Tibial nerve (tissue), 3 donors: Measurements from ENCODE around the gene FRS2.

Experiments
- CTCF ChIP-seq, 5 experiments: fragments of 200-600 bp in 3 of 5; fragments of 450-650 bp in 2 of 5; sonication (generic) in 3 of 5; IDR thresholded peaks; one replicate each; pipeline ENCODE4 v1.5.1; 2016 to 2019; ENCODE audit warnings: antibody characterized with exemption in 5 of 5, mild to moderate bottlenecking in 3 of 5, moderate library complexity in 2 of 5
- POLR2A ChIP-seq, 2 donors: fragments of 450-650 bp; IDR thresholded peaks; one replicate each; pipeline ENCODE4 v1.6.1; 2017; ENCODE audit warnings: antibody characterized with exemption in 2 of 2, mild to moderate bottlenecking in 2 of 2, moderate library complexity in 2 of 2

DNA sequence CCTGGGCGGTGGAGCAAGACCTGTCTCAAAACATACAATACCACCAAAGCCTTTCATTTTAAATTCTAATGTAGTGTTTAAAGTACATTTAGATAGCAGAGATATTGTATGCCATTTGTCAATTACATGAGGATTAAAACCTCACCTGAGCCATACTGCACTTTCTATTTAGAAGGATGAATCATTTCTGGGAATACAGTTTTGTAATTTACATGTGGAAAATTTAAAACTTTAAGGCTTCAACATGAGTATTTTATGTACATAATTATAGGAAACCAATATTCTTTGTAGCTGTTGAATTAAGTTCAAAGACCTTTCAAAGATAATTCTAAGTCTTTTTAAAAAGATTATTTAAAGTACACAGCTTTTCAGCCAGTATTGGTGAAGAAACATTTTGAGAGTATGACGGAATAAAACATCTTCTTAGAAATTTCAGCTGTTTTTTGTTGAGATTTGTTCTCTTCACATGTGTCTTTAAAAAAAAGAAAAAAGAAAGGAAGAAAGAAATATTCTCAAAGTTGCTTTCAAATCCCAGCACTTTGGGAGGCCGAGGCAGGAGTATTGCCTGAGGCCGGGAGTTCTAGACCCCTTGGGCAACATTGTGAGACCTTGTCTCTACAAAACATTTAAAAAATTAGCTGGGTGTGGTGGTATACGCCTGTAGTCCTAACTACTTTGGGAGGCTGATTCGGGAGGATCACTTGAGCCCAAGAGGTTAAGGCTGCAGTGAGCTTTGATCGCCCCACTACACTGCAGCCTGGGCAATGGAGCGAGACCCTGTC, 80.6 kb downstream of the FRS2 start:
- TF ChIP-seq CTCF (IDR thresholded peaks at IDR 0.05): no peak
- no peak for TF ChIP-seq POLR2A (IDR thresholded peaks at IDR 0.05)
